Activated B cell treated with CpG ODN at 0.5 μM for 24 hours (primary cell): ENCODE data around the gene SYNPO2. TPM values are rescaled to one million over a fixed set of nuclear protein-coding genes. Genes with fewer than 3 reads are reported as not detected.

Source experiments
- ATAC-seq: fragments of 200-7000 bp; cut with Tn5 transposase; one replicate; pipeline ENCODE4 v1.10.0; 2021; ENCODE audit warnings: low read depth, mild to moderate bottlenecking, moderate library complexity
- CTCF ChIA-PET: fragments of 350-600 bp; sonication (Branson Sonifier 250); formaldehyde crosslinking; loops from one replicate; lab custom pipeline; 2021; ENCODE audit warnings: antibody characterized with exemption; lab: Charles Lee
- POLR2A ChIA-PET: fragments of 350-600 bp; sonication (Branson Sonifier 250); formaldehyde crosslinking; loops from one replicate; lab custom pipeline; 2021; ENCODE audit warnings: antibody characterized with exemption; lab: Charles Lee
- DNase-seq: peaks from one replicate; pipeline ENCODE4 v3.0.0; 2022
- H3K27ac Mint-ChIP-seq: one replicate; pipeline ENCODE4 v1.8.0; 2020; ENCODE audit warnings: mixed read lengths
- H3K27me3 Mint-ChIP-seq: one replicate; pipeline ENCODE4 v1.8.0; 2021; ENCODE audit warnings: mixed read lengths
- H3K36me3 Mint-ChIP-seq: one replicate; pipeline ENCODE4 v1.8.0; 2021; ENCODE audit warnings: low read depth, mixed read lengths
- H3K4me1 Mint-ChIP-seq: one replicate; pipeline ENCODE4 v1.8.0; 2021; ENCODE audit warnings: mixed read lengths
- H3K4me3 Mint-ChIP-seq: one replicate; pipeline ENCODE4 v1.8.0; 2020; ENCODE audit warnings: mild to moderate bottlenecking, mixed read lengths
- H3K9me3 Mint-ChIP-seq: one replicate; pipeline ENCODE4 v1.8.0; 2020; ENCODE audit warnings: mixed read lengths
- intact Hi-C: fragments of 100-400 bp; cut with micrococcal nuclease; formaldehyde crosslinking; loops from one replicate; pipeline ENCODE4 v1.15.1; 2024
- total RNA-seq: library from RNA; stranded (reverse); gene quantifications from 2 replicates; pipeline ENCODE4 v1.2.3, GENCODE V29; 2022
- TF ChIP-seq, protein P1 (sequence below): fragments of 200-600 bp; IDR thresholded peaks from one replicate; pipeline ENCODE4 v1.8.0; 2022; ENCODE audit warnings: antibody characterized with exemption, mild to moderate bottlenecking

Gene SYNPO2
- total RNA-seq, 1 donor from 2014 or later, result 0.18 TPM

- H3K9me3 Mint-ChIP-seq, result no peaks in the 10 kb centered on the region
- no peak for DNase-seq
- H3K36me3 Mint-ChIP-seq, result no peaks in the 10 kb centered on the region
- TF ChIP-seq, protein P1, sequence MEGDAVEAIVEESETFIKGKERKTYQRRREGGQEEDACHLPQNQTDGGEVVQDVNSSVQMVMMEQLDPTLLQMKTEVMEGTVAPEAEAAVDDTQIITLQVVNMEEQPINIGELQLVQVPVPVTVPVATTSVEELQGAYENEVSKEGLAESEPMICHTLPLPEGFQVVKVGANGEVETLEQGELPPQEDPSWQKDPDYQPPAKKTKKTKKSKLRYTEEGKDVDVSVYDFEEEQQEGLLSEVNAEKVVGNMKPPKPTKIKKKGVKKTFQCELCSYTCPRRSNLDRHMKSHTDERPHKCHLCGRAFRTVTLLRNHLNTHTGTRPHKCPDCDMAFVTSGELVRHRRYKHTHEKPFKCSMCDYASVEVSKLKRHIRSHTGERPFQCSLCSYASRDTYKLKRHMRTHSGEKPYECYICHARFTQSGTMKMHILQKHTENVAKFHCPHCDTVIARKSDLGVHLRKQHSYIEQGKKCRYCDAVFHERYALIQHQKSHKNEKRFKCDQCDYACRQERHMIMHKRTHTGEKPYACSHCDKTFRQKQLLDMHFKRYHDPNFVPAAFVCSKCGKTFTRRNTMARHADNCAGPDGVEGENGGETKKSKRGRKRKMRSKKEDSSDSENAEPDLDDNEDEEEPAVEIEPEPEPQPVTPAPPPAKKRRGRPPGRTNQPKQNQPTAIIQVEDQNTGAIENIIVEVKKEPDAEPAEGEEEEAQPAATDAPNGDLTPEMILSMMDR, result no peak
- no peak overlapping the region for H3K4me3 Mint-ChIP-seq
- ChIA-PET CTCF (no interaction called here), POLR2A (no interaction called here)
- H3K4me1 Mint-ChIP-seq, result no peaks in the 10 kb centered on the region
- H3K27me3 Mint-ChIP-seq, result peaks cover 1% of the 10 kb centered on the region
- no peak for ATAC-seq
- H3K27ac Mint-ChIP-seq, result no peak overlapping the region
- intact Hi-C loops, result no loop called here
These were observed 141.9 kb downstream of the SYNPO2 start for GRCh38 chr4:119030536-119030890.

DNA sequence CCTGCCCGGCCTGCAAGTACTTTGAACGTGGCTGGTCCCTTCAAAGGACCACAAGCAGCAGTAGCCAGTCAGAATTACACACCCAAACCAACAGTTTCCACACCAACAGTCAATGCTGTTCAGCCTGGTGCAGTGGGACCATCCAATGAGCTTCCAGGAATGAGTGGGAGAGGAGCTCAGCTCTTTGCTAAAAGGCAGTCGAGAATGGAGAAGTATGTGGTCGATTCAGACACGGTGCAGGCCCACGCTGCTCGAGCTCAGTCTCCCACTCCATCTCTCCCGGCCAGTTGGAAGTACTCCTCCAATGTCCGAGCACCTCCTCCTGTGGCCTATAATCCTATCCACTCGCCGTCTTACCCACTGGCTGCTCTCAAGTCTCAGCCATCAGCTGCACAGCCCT, 142.6 kb downstream of the SYNPO2 start:
- no peaks in the 10 kb centered on the region for H3K36me3 Mint-ChIP-seq
- no peaks in the 10 kb centered on the region for H3K9me3 Mint-ChIP-seq
- peaks cover 1% of the 10 kb centered on the region for H3K27me3 Mint-ChIP-seq
- DNase-seq, result no peak
- ChIA-PET POLR2A (no interaction called here), CTCF (no interaction called here)
- intact Hi-C loops, result no loop called here
- TF ChIP-seq, protein P1, result no peak
- H3K27ac Mint-ChIP-seq, result no peak overlapping the region
- no peak for ATAC-seq
- H3K4me3 Mint-ChIP-seq, result no peak overlapping the region
- no peaks in the 10 kb centered on the region for H3K4me1 Mint-ChIP-seq

GRCh38 chr4:119032921-119033685, 144.4 kb downstream of the SYNPO2 start:
- intact Hi-C loops, result no loop called here
- no peaks in the 10 kb centered on the region for H3K9me3 Mint-ChIP-seq
- no peak overlapping the region for H3K27ac Mint-ChIP-seq
- no peaks in the 10 kb centered on the region for H3K36me3 Mint-ChIP-seq
- H3K4me3 Mint-ChIP-seq, result no peak overlapping the region
- ATAC-seq (no peak), DNase-seq (no peak)
- no peaks in the 10 kb centered on the region for H3K4me1 Mint-ChIP-seq
- CTCF ChIA-PET, result interaction anchor here (0.5 kb wide), 1 partner anchor 10 kb away, joined by 3 read pairs; no protein-coding TSS in a partner anchor
- TF ChIP-seq, protein P1, result no peak
- POLR2A ChIA-PET, result no interaction called here
- peaks cover 1% of the 10 kb centered on the region for H3K27me3 Mint-ChIP-seq

GRCh38 chr4:119034276-119035008, 145.8 kb downstream of the SYNPO2 start:
- intact Hi-C loops, result no loop called here
- POLR2A ChIA-PET, result no interaction called here
- ATAC-seq, result no peak
- H3K9me3 Mint-ChIP-seq, result no peaks in the 10 kb centered on the region
- no peaks in the 10 kb centered on the region for H3K4me1 Mint-ChIP-seq
- H3K27ac Mint-ChIP-seq, result no peak overlapping the region
- no peaks in the 10 kb centered on the region for H3K36me3 Mint-ChIP-seq
- H3K27me3 Mint-ChIP-seq, result peaks cover 1% of the 10 kb centered on the region
- DNase-seq, result no peak
- CTCF ChIA-PET, result no interaction called here
- TF ChIP-seq, protein P1, result no peak
- H3K4me3 Mint-ChIP-seq, result no peak overlapping the region

- Mint-ChIP-seq H3K36me3 (no peaks in the 10 kb centered on the region), H3K27ac (no peak overlapping the region), H3K9me3 (no peaks in the 10 kb centered on the region), H3K4me1 (no peaks in the 10 kb centered on the region), H3K4me3 (no peak overlapping the region), H3K27me3 (peaks cover 1% of the 10 kb centered on the region)
- TF ChIP-seq, protein P1, result no peak
- ChIA-PET CTCF (no interaction called here), POLR2A (no interaction called here)
- intact Hi-C loops, result no loop called here
- DNase-seq, result no peak
- no peak for ATAC-seq
These were observed 147.5 kb downstream of the SYNPO2 start for GRCh38 chr4:119035951-119036737.
